Activated naive CD8-positive, alpha-beta T cell (primary cell): ENCODE data around the gene PCMTD2.
"Not testable (repeated sequence)": the region's sequence is repeated elsewhere in the genome, so short reads cannot be mapped to it uniquely, and the experiment has no call there.

ENCODE experiments used
- H3K27ac Mint-ChIP-seq: one replicate; pipeline ENCODE4 v1.8.0; 2021; ENCODE audit warnings: mixed read lengths
- H3K27me3 Mint-ChIP-seq: one replicate; pipeline ENCODE4 v1.8.0; 2021; ENCODE audit warnings: mixed read lengths
- H3K36me3 Mint-ChIP-seq: one replicate; pipeline ENCODE4 v1.8.0; 2021; ENCODE audit warnings: mixed read lengths
- H3K4me1 Mint-ChIP-seq: one replicate; pipeline ENCODE4 v1.8.0; 2021; ENCODE audit warnings: low read depth, mixed read lengths
- H3K4me3 Mint-ChIP-seq: one replicate; pipeline ENCODE4 v1.8.0; 2021; ENCODE audit warnings: mild to moderate bottlenecking, mixed read lengths
- H3K9me3 Mint-ChIP-seq: one replicate; pipeline ENCODE4 v1.8.0; 2021; ENCODE audit warnings: low read depth, mixed read lengths

The PCMTD2 gene

DNA sequence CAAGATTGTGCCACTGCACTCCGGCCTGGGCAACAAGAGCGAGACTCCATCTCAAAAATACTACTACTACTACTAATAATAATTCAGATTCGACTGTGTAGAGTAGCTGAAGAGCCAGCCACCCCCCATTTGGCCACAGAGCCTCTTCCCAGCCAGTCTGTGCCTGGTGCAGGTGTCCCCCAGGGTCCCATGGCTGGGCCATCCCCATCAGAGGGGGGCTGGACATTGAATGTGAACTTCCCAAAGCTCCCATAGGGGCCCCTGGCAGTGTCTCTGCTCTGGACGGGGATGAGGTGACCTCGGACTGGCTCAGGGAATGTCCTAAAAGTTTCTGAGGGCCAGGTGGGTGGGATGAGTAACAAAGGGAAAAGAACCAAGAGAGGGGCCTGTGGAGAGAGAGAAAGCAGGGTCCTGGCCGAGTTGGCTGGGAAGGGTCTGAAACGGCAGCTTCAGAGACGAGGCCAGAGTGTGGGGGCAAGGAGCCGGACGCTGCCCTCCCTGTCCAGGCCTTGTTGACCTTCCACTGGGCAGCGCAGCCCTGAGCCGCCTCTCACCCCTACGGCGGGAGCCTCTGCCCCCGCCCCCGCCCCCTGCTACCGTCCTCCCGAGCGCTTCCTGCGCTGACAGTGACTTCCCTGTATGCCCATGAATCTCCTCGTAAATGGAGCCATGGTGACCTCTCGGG lies 24.9 kb upstream of the PCMTD2 start:
- Mint-ChIP-seq H3K36me3 (no peaks in the 10 kb centered on the region), H3K4me1 (peaks cover 31% of the 10 kb centered on the region), H3K27ac (no peak overlapping the region), H3K4me3 (no peak overlapping the region), H3K27me3 (no peaks in the 10 kb centered on the region), H3K9me3 (no peaks in the 10 kb centered on the region)

DNA sequence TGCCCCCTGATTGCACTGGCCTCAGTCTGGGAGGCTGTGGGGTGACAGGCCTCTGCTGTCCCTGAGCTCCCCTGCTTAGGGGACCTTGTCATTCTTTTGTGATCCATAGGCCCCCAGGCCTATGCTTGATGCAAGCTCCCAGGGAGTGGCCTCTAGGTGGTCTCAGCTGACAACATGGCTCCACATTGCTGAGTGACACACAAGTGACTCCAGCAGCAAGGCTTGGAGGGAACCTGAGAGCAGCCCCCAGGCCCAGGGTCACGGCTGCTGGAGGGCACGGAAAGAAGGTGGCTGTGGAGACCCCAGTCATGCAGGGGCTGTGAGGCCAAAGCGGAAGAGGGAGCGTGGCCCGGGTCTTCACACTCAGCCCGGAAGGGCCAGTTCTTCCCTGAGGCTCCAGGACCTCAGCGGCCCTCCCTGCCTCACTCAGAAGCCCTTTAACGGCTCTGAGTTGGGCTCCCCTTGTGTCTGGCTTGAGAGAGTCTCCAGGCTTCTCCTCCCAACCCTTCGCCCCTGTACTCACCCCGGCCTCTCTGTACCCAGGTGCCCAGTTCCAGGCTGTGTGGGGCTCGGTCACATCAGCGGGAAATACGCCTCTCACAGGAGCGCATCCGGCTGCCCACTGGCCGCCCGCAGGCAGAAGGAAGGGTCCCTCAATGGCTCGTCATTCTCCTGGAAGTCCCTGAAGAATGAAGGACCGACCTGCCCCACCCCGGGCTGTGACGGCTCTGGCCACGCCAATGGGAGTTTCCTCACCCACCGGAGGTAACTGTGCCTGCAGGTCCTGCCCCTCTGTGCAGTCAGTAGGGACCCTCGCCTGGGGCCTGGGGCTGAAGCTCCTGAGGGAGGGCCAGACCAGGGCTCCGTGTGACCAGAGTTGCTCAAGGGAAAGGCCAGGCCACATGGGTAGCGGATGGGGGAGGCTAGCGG lies 23.7 kb upstream of the PCMTD2 start:
- no peak overlapping the region for H3K27ac Mint-ChIP-seq
- no peaks in the 10 kb centered on the region for H3K36me3 Mint-ChIP-seq
- peaks cover 21% of the 10 kb centered on the region for H3K4me1 Mint-ChIP-seq
- H3K27me3 Mint-ChIP-seq, result no peaks in the 10 kb centered on the region
- H3K9me3 Mint-ChIP-seq, result no peaks in the 10 kb centered on the region
- no peak overlapping the region for H3K4me3 Mint-ChIP-seq

DNA sequence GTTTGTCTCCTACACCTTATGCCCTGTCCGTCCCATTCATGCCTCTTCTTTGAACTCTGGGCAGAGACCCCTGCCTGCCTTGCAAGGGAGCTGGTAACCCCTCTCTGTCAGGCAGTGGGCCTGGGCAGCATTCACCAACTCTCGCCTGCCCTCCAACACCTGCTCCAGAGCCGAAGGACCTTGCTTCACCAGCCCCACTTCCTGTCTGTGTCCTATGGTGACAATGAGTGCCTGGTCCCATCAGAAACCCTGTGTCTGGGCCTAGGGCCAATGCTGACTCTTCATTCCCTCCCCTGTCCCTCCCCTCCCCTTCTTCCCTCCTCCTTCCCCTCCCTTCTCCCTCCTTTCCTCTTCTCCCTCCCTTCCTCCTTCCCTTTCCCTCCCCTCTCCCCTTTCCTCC lies 22.8 kb upstream of the PCMTD2 start:
- H3K27me3 Mint-ChIP-seq, result no peaks in the 10 kb centered on the region
- peaks cover 16% of the 10 kb centered on the region for H3K4me1 Mint-ChIP-seq

DNA sequence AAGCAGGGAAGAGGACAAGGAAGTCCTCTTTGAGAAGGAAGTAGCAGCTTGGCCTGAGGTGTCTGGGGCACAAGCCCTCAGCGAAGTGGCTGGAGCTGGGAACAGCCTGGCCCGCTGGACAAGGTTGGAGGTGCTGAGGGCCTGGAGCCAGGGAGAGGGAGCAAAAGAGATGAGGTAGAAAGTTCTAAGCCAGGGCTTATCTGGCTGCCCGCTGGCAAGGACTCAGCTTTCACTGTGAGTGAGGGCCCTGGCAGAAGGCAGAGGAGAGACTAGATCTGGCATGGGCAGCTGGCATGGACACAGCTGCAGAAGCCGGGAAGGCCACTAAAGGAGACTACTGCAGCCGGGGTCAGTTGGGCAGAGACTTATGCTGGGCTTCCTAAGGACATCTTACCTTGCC lies 21.8 kb upstream of the PCMTD2 start:
- Mint-ChIP-seq H3K36me3 (no peaks in the 10 kb centered on the region), H3K4me3 (no peak overlapping the region), H3K27me3 (no peaks in the 10 kb centered on the region), H3K4me1 (peaks cover 12% of the 10 kb centered on the region), H3K9me3 (no peaks in the 10 kb centered on the region), H3K27ac (peak overlapping the region; percentile 64)

More for the DNA sequence above, 22.8 kb upstream of the PCMTD2 start:
- H3K36me3 Mint-ChIP-seq, result no peaks in the 10 kb centered on the region
- H3K27ac Mint-ChIP-seq, result no peak overlapping the region
- H3K9me3 Mint-ChIP-seq, result no peaks in the 10 kb centered on the region
- H3K4me3 Mint-ChIP-seq, result no peak overlapping the region

DNA sequence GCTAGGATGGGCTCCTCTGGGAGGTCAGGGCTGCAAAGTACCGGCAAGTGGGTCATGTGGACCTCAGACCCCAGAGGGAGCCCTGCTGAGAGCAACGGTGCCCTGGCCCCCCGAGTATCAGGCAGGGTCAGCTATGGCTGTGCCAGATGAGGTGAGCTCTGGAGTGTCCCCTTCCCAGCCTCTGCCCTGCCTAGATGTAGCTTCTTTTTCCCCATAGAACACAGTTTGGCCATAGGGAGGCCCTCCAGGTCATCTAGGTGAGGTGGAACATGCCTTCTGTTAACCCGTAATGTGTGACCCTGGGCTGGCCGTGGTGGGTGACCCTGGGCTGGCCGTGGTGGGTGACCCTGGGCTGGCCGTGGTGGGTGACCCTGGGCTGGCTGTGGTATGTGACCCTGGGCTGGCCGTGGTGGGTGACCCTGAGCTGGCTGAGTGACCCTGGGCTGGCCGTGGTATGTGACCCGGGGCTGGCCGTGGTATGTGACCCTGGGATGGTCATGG lies 21.2 kb upstream of the PCMTD2 start:
- no peak overlapping the region for H3K4me3 Mint-ChIP-seq
- no peaks in the 10 kb centered on the region for H3K27me3 Mint-ChIP-seq
- no peaks in the 10 kb centered on the region for H3K36me3 Mint-ChIP-seq
- no peaks in the 10 kb centered on the region for H3K9me3 Mint-ChIP-seq
- no peak overlapping the region for H3K27ac Mint-ChIP-seq
- H3K4me1 Mint-ChIP-seq, result peaks cover 12% of the 10 kb centered on the region

DNA sequence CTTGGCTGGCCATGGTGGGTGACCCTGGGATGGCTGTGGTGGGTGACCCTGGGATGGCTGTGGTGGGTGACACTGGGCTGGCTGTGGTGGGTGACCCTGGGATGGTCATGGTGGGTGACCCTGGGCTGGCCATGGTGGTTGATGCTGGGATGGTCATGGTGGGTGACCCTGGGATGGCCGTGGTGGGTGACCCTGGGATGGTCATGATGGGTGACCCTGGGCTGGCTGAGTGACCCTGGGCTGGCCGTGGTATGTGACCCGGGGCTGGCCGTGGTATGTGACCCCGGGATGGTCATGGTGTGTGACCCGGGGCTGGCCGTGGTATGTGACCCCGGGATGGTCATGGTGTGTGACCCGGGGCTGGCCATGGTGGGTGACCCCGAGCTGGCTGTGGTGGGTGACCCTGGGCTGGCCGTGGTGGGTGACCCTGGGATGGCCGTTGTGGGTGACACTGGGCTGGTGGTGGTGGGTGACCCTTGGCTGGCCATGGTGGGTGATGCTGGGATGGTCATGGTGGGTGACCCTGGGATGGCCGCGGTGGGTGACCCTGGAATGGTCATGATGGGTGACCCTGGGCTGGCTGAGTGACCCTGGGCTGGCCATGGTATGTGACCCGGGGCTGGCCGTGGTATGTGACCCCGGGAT lies 20.5 kb upstream of the PCMTD2 start:
- peaks cover 12% of the 10 kb centered on the region for H3K4me1 Mint-ChIP-seq
- not testable (repeated sequence) for H3K9me3 Mint-ChIP-seq, H3K27me3 Mint-ChIP-seq, H3K36me3 Mint-ChIP-seq, H3K27ac Mint-ChIP-seq, H3K4me3 Mint-ChIP-seq

DNA sequence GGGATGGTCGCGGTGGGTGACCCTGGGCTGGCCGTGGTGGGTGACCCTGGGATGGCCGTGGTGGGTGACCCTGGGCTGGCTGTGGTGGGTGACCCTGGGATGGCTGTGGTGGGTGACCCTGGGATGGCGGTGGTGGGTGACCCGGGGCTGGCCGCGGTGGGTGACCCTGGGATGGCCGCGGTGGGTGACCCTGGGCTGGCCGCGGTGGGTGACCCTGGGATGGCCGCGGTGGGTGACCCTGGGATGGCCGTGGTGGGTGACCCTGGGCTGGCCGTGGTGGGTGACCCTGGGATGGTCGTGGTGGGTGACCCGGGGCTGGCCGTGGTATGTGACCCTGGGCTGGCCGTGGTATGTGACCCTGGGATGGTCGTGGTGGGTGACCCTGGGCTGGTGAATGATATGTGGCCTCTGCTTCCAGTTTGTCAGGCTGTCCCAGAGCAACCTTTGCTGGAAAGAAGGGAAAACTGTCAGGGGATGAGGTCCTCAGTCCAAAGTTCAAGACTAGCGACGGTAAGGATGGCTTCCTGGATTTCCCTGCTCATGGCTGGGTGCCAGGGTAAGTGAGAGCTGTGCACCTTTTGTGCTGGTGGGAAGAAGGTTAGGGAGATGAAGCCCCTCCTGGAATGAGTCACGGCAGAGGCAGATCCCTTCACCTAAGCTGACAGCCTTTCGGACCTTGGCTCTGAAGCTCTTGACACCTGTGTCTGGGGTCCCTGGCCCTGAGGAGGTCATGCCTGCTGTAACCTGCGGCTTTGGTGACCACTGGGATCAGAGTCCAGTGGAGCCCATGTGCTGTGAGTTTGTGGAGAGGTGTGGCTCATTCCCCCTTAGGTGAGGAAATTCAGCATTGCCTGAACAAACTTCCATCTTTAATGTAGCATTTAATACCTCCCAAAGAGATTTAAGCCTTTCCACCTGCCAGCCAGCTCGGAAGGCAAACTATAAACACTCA lies 19.1 kb upstream of the PCMTD2 start:
- Mint-ChIP-seq H3K4me1 (peaks cover 12% of the 10 kb centered on the region), H3K4me3 (no peak overlapping the region), H3K27ac (no peak overlapping the region), H3K27me3 (no peaks in the 10 kb centered on the region), H3K9me3 (no peaks in the 10 kb centered on the region), H3K36me3 (no peaks in the 10 kb centered on the region)

DNA sequence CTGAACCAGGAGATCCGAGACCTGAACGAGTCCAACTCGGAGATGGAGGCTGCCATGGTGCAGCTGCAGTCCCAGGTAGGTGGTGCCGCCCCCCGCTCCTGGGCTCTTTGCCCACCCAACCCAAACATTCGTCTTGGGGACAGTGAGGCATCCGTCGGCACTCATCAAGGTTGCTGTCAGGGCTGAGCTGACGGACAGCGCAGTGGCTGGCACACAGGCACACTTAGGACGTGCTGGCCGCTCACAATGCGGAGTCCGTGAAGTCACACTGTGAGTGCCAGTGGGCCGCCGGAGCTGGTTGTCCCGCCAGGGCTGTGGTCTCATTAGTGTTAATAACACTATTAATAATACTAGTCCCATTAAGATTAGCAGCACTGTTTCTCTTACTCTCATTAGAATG lies 18.2 kb upstream of the PCMTD2 start:
- Mint-ChIP-seq H3K9me3 (no peaks in the 10 kb centered on the region), H3K4me1 (peaks cover 12% of the 10 kb centered on the region), H3K27ac (no peak overlapping the region), H3K27me3 (no peaks in the 10 kb centered on the region), H3K36me3 (no peaks in the 10 kb centered on the region), H3K4me3 (no peak overlapping the region)

DNA sequence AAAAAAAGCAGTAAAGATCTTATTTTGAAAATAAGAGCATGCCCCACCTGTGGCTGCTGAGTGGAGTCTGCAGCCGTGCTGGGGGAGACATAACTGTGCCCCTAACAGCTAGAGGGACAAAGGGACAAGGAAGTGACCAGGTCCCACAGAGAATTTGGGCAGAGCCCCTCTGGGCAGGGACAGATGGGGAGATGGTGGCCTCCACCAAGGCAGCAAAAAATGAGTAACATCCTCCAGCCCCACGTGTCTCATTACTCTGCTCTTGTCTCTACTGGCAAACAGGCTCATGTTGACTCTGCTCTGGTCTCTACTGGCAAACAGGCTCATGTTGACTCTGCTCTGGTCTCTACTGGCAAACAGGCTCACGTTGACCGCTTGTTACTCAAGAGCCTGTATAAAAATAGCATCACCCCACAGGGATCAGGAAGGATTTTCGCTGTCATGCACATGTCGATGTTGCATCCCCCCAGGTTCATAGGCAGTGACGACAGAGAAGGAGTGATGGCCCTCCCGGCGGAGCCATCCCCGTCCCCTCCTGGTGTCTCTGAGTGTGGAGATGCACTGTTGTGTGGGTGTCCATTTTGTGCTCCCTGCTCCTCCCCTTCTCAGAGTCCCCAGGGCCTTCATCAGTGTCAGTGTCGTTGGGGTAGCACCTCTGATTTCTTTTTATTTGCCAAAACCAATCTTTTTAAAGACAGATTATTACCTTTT lies 17.3 kb upstream of the PCMTD2 start:
- no peak overlapping the region for H3K4me3 Mint-ChIP-seq
- no peaks in the 10 kb centered on the region for H3K9me3 Mint-ChIP-seq
- H3K27ac Mint-ChIP-seq, result no peak overlapping the region
- H3K4me1 Mint-ChIP-seq, result peaks cover 8% of the 10 kb centered on the region
- H3K27me3 Mint-ChIP-seq, result no peaks in the 10 kb centered on the region
- H3K36me3 Mint-ChIP-seq, result no peaks in the 10 kb centered on the region

DNA sequence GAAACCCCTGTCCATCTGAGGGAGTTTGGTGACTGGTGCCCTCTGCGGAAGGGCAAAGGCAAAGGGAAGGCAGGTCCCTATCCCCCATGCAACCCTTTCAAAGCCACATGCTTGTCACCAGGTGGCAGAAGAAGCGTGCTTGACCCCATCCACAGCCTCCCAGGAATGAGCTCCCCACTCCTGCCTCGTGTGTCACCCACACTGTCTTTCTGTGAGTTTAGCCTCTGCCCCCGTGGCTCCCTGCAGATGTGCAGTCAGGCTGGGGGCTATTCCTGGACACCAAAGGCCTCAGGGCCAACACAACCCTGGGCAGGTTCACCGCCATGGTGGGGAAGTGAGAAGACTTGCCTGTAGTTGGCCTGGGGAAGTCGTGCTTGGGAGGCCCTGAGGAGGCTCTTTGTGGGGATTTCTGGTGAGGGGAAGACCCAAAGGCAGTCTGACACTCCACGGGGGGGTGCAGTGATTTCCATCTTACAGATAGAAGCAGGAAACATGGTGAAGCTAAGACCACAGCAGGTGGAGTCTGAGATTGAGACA lies 16.6 kb upstream of the PCMTD2 start:
- no peaks in the 10 kb centered on the region for H3K27me3 Mint-ChIP-seq
- no peaks in the 10 kb centered on the region for H3K9me3 Mint-ChIP-seq
- H3K4me1 Mint-ChIP-seq, result peaks cover 2% of the 10 kb centered on the region
- no peak overlapping the region for H3K27ac Mint-ChIP-seq
- H3K4me3 Mint-ChIP-seq, result no peak overlapping the region
- no peaks in the 10 kb centered on the region for H3K36me3 Mint-ChIP-seq

DNA sequence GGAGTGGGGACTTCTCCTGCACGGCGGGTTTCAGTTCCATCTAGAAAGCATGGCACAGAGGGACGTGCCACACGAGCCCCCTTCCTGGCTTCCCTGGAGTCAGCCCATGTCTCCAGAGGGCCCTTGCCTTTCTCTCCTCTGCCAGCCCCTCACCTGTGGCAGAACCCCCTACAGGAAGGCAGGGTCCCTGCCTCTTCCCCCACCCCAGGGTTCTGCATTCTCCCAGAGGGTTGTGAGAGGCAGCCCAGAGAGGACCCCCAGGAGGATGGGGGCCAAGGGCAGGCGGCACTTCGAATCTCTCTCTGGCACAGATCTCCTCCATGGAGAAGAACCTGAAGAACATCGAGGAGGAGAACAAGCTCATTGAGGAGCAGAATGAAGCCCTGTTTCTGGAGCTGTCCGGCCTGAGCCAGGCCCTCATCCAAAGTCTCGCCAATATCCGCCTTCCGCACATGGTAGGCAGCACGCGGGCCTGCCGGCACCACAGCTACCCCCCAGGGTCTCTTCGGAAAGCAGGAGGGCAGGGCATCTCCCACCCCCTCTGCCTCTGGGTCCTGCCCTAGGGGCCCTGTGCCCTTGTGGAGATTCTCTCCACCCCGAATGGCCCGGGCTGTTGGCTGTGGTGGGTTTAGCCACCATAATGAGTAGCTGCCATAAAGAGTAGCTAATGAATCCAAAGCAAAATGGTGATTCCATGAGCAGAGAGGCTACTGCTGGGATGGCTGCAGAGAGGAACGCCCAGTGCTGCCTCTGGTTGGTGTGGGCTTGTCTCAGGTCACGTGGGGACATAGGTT lies 15.9 kb upstream of the PCMTD2 start:
- H3K27ac Mint-ChIP-seq, result no peak overlapping the region
- H3K4me3 Mint-ChIP-seq, result no peak overlapping the region
- no peaks in the 10 kb centered on the region for H3K9me3 Mint-ChIP-seq
- H3K27me3 Mint-ChIP-seq, result no peaks in the 10 kb centered on the region
- peaks cover 3% of the 10 kb centered on the region for H3K4me1 Mint-ChIP-seq
- H3K36me3 Mint-ChIP-seq, result no peaks in the 10 kb centered on the region

DNA sequence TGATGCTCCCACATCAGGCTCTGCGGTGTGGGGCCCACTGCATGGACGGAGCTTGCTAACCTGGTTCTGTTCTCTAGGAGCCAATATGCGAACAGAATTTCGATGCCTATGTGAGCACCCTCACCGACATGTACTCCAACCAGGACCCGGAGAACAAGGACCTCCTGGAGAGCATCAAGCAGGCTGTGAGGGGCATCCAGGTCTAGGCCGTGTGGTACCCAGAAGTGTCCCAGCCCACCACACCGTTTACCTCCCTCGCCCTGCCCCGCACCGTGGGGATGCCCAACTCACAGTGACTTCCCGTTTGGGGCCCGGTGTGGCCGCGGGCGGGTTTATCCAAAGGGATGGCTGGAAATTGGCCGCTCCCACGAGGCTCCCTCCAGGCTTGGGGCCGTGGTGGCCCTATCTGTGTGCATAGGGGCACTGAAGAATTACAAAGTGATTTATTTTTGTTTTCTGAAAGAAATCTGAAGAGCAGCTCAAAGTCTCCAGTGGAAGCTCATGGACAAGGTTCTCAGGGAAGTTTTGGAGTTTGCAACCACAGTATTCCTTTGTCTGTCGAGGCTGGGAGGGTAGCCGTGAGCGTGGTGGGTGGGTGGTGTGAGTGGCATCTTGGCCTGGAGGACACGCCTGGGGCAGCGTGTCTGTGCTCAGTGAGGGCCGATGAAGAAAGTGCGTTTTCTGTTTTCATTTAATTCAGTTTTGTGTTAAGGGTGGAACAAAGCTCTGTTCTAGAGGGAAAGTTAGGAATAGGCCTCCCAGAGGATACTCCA lies 15.1 kb upstream of the PCMTD2 start:
- no peaks in the 10 kb centered on the region for H3K27me3 Mint-ChIP-seq
- H3K27ac Mint-ChIP-seq, result no peak overlapping the region
- no peaks in the 10 kb centered on the region for H3K9me3 Mint-ChIP-seq
- peaks cover 6% of the 10 kb centered on the region for H3K4me1 Mint-ChIP-seq
- no peak overlapping the region for H3K4me3 Mint-ChIP-seq
- no peaks in the 10 kb centered on the region for H3K36me3 Mint-ChIP-seq
